ENCODE results near the gene MYO18B. TPM values are rescaled to one million over a fixed set of nuclear protein-coding genes. Genes with fewer than 3 reads are reported as not detected.

MYO18B gene
- total and polyA plus RNA-seq, 2 of the 4 experiments (the other 2 are of a cell fraction), result under 0.01 TPM; not detected in 1

- no peaks in the 10 kb centered on the region for H4K20me1 ChIP-seq (ENCODE audit: insufficient read depth, low read length)
- 50% methylated on average over 1 of the region's 16 CpGs; no CpG with 5 or more reads in 1 of the 2 experiments for WGBS, 2 experiments (ENCODE audit: extremely low coverage in 2 of 2, insufficient read length in 1 of 2)
- H3K36me3 ChIP-seq (ENCODE audit: control insufficient read depth, insufficient read depth, low read length), result no peaks in the 10 kb centered on the region
- no peak overlapping the region for H3K18ac ChIP-seq (ENCODE audit: low read depth, low read length)
- no peak overlapping the region for H4K8ac ChIP-seq (ENCODE audit: low read depth in 2 of 2, low read length in 2 of 2)
- no peak overlapping the region for H2BK20ac ChIP-seq (ENCODE audit: low read depth, low read length)
- no peak overlapping the region for H3K14ac ChIP-seq (replicated peaks; ENCODE audit: low read depth, low read length)
- no peak overlapping the region for H3K23ac ChIP-seq (ENCODE audit: low read depth, low read length)
- no peak overlapping the region for H2BK5ac ChIP-seq (ENCODE audit: low read depth, low read length, poor library complexity, severe bottlenecking)
- intact Hi-C loops (cut with micrococcal nuclease) (no loop called here), in situ Hi-C loops (cut with MboI; ENCODE audit: low sequenced_read_pairs) (no loop called here), dilution Hi-C loops (cut with HindIII; ENCODE audit: low sequenced_read_pairs, unreplicated experiment) (no loop called here)
- DNase-seq, result no peak
- H3K4me3 ChIP-seq (ENCODE audit: insufficient read depth, low read depth, low read length), result no peak overlapping the region
- H3K27me3 ChIP-seq (ENCODE audit: control insufficient read depth, insufficient read depth, low read length), result no peaks in the 10 kb centered on the region
- H3K79me1 ChIP-seq (ENCODE audit: low read depth in 1 of 2, low read length in 2 of 2), result no peaks in the 10 kb centered on the region
- no peak overlapping the region for H2BK15ac ChIP-seq (ENCODE audit: low read depth, low read length)
- H4K91ac ChIP-seq (ENCODE audit: insufficient read depth, low read depth, low read length), result no peak overlapping the region
- TF ChIP-seq RAD21 (IDR thresholded peaks at IDR 0.05; ENCODE audit: low read length) (no peak), POLR2A (IDR thresholded peaks at IDR 0.05; ENCODE audit: low read depth, low read length) (no peak), RCOR1 (IDR thresholded peaks at IDR 0.05; ENCODE audit: insufficient replicate concordance, low read length) (no peak), USF2 (IDR thresholded peaks at IDR 0.05; ENCODE audit: low read depth, low read length) (no peak), BHLHE40 (IDR thresholded peaks at IDR 0.05; ENCODE audit: low read depth, low read length) (no peak), CHD1 (IDR thresholded peaks at IDR 0.05; ENCODE audit: low read depth, low read length) (no peak), NFE2L2 (IDR thresholded peaks at IDR 0.05; ENCODE audit: low read depth, low read length) (no peak), MAFK (IDR thresholded peaks at IDR 0.05; ENCODE audit: low read depth, low read length) (no peak), MXI1 (IDR thresholded peaks at IDR 0.05; ENCODE audit: borderline replicate concordance, low read depth, low read length) (no peak)
- H3K4me2 ChIP-seq (ENCODE audit: low read depth, low read length), result no peak overlapping the region
- no peak overlapping the region for H3K27ac ChIP-seq (ENCODE audit: insufficient read depth, low read length)
- H3K9ac ChIP-seq (ENCODE audit: low read depth, low read length), result no peak overlapping the region
- ChIA-PET CTCF (no interaction called here), POLR2A (ENCODE audit: unreplicated experiment) (no interaction called here)
- no peak overlapping the region for H4K5ac ChIP-seq (ENCODE audit: low read depth, low read length)
- H3K9me3 ChIP-seq (ENCODE audit: control insufficient read depth, insufficient read depth, low read length), result no peaks in the 10 kb centered on the region
- no peaks in the 10 kb centered on the region for H3K4me1 ChIP-seq (ENCODE audit: control insufficient read depth, insufficient read depth, low read length)
- H3K56ac ChIP-seq (ENCODE audit: extremely low read depth, insufficient read depth, low read length), result no peak overlapping the region
- no peak overlapping the region for H2AK5ac ChIP-seq (ENCODE audit: low read depth, low read length)
- H2AFZ ChIP-seq (replicated peaks; ENCODE audit: low read length, poor library complexity), result no peak overlapping the region
- no peak overlapping the region for H2BK120ac ChIP-seq (ENCODE audit: low read depth, low read length)
- no peak overlapping the region for H3K4ac ChIP-seq (ENCODE audit: low read depth, low read length)
- H3K9me1 ChIP-seq (ENCODE audit: insufficient read depth, low read length), result no peaks in the 10 kb centered on the region
- no peak for ATAC-seq (ENCODE audit: low read depth)
- BruUV-seq (replicated peaks), result no TSS peak
- no peak overlapping the region for H2AK9ac ChIP-seq (replicated peaks; ENCODE audit: low read depth, low read length, poor library complexity)
These were observed 47.6 kb upstream of the MYO18B start for GRCh38 chr22:25694196-25694907.
